Mucosa of rectum (tissue), 2 donors: ENCODE results near the gene CPA5.

ENCODE experiments used
- H3K27ac ChIP-seq, 2 donors: one replicate each; pipeline ENCODE4 v1.7.0; 2013; ENCODE audit warnings: inconsistent platforms in 2 of 2, low read depth in 2 of 2, low read length in 2 of 2
- H3K27me3 ChIP-seq, 2 donors: one replicate each; pipeline ENCODE4 v1.7.0; 2013; ENCODE audit warnings: low read length in 2 of 2; ENCODE audit not compliant: control insufficient read depth in 2 of 2, insufficient read depth in 2 of 2
- H3K36me3 ChIP-seq, 2 donors: one replicate each; pipeline ENCODE4 v1.7.0; 2013; ENCODE audit warnings: low read length in 2 of 2; ENCODE audit not compliant: control insufficient read depth in 2 of 2, insufficient read depth in 2 of 2
- H3K4me1 ChIP-seq, 2 donors: one replicate each; pipeline ENCODE4 v1.7.0; 2013; ENCODE audit warnings: low read length in 2 of 2, mild to moderate bottlenecking in 1 of 2; ENCODE audit not compliant: control insufficient read depth in 2 of 2, insufficient read depth in 2 of 2
- H3K4me3 ChIP-seq, 2 donors: one replicate each; pipeline ENCODE4 v1.7.0; 2013; ENCODE audit warnings: low read length in 2 of 2
- H3K9ac ChIP-seq, 2 donors: one replicate each; pipeline ENCODE4 v1.7.0; 2013; ENCODE audit warnings: low read length in 2 of 2, low read depth in 1 of 2, mild to moderate bottlenecking in 1 of 2
- H3K9me3 ChIP-seq, 2 donors: one replicate each; pipeline ENCODE4 v1.7.0; 2013; ENCODE audit warnings: low read length in 2 of 2; ENCODE audit not compliant: control insufficient read depth in 2 of 2
- donor health status: healthy.
- donor health status: Normal muscosa, but diverticular disease.

The CPA5 gene

DNA sequence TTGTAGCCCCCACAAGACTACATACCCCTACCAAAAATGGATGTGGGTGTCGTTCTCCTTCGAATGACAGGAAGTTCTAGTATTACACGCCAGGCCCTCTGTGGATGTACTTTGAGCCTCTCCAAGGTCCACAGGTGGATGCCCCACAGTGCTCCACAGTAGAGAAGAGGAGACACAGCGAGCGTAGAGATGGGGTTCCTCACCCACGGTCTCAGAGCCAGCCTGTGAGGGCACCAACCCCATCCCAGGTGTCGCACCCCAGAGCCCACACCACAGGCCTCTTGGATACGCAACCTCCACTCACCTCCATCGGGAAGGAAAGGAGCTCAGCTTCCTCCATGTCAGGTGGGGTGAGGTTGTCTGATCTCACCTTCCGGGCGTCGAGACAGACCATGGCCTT lies 2.3 kb downstream of the CPA5 start:
- H3K27ac ChIP-seq, result no peak overlapping the region
- H3K36me3 ChIP-seq, result no peaks in the 10 kb centered on the region
- H3K4me1 ChIP-seq, result peaks cover 0 to 6% of the 10 kb centered on the region in 2 donors
- H3K4me3 ChIP-seq, result no peak overlapping the region
- no peaks in the 10 kb centered on the region for H3K27me3 ChIP-seq
- no peaks in the 10 kb centered on the region for H3K9me3 ChIP-seq
- H3K9ac ChIP-seq, result no peak overlapping the region

DNA sequence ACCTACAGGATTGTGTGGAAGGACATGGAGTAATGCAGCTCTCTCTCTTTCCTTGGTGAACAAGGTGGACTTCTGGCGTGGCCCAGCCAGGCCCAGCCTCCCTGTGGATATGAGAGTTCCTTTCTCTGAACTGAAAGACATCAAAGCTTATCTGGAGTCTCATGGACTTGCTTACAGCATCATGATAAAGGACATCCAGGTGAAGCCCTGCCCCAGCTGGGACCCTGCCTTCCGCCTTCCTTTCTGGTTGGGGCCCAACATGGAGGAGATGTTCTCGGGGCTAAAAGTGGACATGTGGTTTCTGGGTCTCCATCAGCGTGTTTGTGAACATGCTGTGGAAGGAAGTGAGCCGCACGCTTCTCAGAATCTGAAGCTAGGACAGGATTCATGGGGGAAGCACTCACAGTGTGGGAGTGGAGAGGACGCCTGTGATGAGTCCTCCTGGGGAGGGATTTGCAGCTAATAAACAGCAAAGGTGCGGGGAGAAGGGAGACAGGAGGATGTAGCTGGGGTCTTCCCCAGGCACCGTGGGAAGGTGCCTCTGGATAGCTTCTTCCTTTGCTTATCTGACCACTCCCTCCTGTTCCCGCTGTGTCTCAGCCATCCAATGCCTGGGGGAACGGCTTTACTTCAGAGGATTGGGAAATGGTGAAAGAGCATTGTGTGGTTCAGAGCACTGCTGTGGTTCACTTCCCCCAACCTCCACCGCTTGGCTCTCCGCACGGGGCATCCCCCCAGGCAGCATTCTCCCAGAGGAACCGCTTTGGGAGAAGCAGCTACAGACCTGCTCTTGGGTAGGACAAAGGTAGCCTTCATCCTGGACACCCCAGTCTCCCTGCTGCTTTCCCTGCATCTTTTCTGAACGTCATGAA lies 5.5 kb downstream of the CPA5 start:
- H3K4me3 ChIP-seq, result no peak overlapping the region
- H3K27ac ChIP-seq, result no peak overlapping the region

DNA sequence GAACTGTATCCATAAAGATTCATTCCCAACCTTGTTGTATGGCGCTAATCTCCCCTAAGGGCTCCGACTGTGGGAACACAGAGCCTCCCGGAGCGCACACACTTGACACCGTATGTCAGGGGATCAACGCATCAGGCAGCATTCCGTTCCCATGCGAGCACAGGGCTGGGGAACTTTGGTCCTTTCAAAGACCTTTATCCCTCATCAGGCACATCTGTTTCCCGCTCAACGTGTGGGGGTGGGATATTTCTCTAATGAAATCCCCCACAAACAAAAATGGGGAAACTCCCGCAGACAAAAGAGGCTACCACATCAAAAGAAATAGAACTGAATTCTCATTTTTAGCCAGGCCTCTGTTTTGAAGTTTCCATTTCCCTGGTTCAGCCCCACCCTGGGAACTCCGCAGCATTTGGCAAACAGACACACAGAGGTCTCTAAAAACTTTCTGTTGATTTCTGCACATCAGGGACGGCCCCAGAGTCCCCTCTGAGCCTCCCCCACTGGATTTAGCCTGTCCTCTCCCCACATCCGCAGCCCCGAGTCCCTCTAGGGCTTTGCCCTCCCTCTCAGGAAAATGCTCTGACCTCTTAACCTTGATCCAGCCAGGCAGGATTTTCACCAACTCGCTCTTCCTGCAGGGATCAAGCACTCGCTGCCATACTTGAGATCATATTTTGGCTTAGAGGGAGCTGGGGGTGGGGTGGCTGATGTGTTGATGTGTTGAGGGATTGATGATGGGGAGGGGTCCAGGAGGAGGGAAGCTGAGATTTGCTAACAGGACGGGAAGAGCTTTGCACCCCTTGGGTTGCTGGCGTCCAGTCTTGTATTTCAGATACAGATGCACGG lies 6.6 kb downstream of the CPA5 start:
- Histone ChIP-seq H3K27me3 (no peaks in the 10 kb centered on the region), H3K9me3 (no peaks in the 10 kb centered on the region), H3K36me3 (no peaks in the 10 kb centered on the region), H3K4me3 (no peak overlapping the region), H3K9ac (no peak overlapping the region), H3K27ac (peak overlapping the region in 1 of 2 donors; percentile 38), H3K4me1 (peaks cover 2 to 9% of the 10 kb centered on the region in 2 donors)

More for the DNA sequence above, 5.5 kb downstream of the CPA5 start:
- Histone ChIP-seq H3K4me1 (peaks cover 0 to 9% of the 10 kb centered on the region in 2 donors), H3K9me3 (no peaks in the 10 kb centered on the region), H3K9ac (no peak overlapping the region), H3K36me3 (no peaks in the 10 kb centered on the region), H3K27me3 (no peaks in the 10 kb centered on the region)

DNA sequence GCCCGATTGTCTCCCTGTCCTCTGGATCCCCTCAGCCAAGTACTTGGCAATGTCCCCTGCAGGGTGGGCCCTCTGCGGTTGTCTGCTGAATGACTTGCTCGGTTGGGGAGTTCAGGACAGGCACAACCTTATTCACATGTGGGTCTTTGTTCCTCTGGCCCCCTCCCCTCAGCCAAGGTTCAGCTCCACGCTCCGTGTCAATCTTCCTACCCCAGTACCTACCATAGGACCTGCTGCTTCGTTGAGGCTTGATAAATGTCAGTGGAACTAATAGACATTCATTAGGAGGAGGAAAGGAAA lies 7.1 kb downstream of the CPA5 start:
- Histone ChIP-seq H3K36me3 (no peaks in the 10 kb centered on the region), H3K27me3 (no peaks in the 10 kb centered on the region), H3K9me3 (no peaks in the 10 kb centered on the region), H3K4me3 (no peak overlapping the region), H3K4me1 (peaks cover 2 to 13% of the 10 kb centered on the region in 2 donors), H3K27ac (peak overlapping the region; percentile 11 to 38), H3K9ac (no peak overlapping the region)

DNA sequence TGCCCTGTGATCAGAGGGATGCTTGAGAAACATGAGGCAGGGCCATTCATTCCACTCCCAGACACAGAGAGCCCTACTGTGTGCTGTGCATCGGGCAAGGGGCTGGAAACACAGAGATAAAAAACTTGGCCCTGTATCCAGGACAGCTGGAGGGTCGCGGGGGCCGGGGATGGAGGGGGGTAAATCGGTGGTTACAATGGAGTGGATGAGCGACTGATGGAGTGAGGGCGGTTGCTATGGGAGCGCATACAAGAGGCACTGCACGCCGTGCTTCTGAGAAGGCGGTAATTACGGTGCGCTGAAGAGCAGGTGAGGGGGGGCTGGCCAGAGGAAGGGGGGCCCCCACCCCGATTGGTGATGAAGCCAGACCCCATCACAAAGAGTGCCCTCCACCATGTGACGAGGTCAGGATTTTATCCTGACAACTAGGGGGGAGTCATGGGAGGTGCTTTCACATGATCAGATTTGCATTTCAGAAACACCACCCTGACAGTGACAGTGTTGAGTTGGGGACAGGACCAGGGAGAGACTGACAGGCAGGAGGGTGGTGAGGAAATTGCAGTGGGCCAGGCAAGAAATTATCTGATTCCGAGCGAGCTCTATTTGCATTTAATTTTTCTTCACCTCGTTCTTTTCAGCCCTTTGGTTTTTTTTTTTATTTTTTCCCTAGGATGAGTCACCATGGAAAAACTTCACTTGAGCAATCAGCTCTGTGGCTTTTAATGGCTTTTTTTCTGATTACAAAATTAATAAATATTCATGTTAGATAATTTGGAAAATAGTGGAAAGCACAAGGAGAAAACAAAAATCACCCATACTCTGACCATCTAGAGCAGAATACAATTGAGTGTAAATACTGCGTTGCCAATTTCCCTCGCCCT lies 7.8 kb downstream of the CPA5 start:
- Histone ChIP-seq H3K36me3 (no peaks in the 10 kb centered on the region), H3K4me3 (no peak overlapping the region), H3K27me3 (no peaks in the 10 kb centered on the region), H3K4me1 (peaks cover 2 to 13% of the 10 kb centered on the region in 2 donors), H3K9ac (no peak overlapping the region), H3K9me3 (no peaks in the 10 kb centered on the region), H3K27ac (peak overlapping the region; percentile 28 to 34)

DNA sequence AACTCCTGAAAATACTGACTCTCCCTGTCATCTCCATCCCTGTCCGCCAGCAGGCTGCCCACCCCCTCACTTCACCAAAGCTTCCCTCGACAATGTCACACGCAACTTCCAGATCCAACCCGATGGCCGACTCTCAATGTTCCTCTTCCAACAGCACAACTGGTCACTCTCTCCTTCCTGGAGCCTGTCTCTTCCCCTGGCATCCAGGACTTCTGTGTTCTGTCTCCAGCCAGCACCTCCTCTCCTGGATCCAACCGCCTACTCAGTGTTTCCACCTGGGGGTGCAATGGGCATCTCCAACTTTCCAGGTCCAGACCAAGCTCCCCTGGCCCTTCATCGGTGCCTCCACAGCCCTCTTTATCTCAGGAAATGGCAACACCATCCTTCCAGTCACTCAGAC lies 8.6 kb downstream of the CPA5 start:
- no peaks in the 10 kb centered on the region for H3K27me3 ChIP-seq
- H3K9ac ChIP-seq, result no peak overlapping the region
- no peak overlapping the region for H3K4me3 ChIP-seq
- no peaks in the 10 kb centered on the region for H3K9me3 ChIP-seq
- H3K4me1 ChIP-seq, result peaks cover 2 to 13% of the 10 kb centered on the region in 2 donors
- no peaks in the 10 kb centered on the region for H3K36me3 ChIP-seq
- H3K27ac ChIP-seq, result peak overlapping the region; percentile 13 to 25

DNA sequence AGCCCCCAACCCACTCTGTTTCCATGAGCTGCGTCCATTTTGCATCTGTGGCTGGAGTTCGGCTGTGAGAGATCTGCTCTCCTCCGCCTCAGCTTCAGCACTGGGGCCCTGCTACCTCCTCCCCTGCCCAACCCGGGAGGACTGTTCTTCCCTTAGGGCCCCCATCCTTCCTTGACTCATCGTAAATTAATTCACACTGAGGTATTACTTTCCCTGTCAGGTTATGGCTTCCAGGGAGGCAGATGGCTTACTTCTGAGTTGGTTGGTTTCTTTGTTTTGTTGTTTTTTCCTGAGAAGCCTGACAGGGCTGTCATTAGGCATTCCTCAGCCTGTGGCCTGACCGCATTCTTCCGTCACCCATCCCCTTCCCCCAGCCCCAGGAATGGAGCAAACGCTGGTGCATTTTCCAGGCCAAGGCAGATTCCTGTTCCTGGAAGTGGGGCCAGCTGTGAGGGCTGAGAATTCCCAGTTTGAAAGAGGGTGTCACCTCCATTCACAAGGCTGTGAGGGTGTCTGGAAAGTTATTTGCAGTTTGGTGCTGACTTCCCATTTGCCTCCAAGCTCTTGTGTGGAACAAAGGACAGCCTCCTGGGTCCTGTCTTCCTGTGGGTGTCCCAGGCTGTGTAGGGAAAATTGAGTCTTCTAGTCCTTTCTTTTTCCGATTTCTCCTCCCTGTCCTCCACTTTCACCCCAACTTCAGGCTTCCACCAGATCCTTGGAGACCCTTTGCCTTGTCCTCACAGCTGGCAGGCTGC lies 11.7 kb downstream of the CPA5 start:
- no peak overlapping the region for H3K9ac ChIP-seq
- peaks cover 0 to 4% of the 10 kb centered on the region in 2 donors for H3K9me3 ChIP-seq
- H3K27me3 ChIP-seq, result no peaks in the 10 kb centered on the region
- peaks cover 2 to 13% of the 10 kb centered on the region in 2 donors for H3K4me1 ChIP-seq
- peak overlapping the region; percentile 59 to 74 for H3K27ac ChIP-seq
- no peaks in the 10 kb centered on the region for H3K36me3 ChIP-seq
- H3K4me3 ChIP-seq, result no peak overlapping the region

DNA sequence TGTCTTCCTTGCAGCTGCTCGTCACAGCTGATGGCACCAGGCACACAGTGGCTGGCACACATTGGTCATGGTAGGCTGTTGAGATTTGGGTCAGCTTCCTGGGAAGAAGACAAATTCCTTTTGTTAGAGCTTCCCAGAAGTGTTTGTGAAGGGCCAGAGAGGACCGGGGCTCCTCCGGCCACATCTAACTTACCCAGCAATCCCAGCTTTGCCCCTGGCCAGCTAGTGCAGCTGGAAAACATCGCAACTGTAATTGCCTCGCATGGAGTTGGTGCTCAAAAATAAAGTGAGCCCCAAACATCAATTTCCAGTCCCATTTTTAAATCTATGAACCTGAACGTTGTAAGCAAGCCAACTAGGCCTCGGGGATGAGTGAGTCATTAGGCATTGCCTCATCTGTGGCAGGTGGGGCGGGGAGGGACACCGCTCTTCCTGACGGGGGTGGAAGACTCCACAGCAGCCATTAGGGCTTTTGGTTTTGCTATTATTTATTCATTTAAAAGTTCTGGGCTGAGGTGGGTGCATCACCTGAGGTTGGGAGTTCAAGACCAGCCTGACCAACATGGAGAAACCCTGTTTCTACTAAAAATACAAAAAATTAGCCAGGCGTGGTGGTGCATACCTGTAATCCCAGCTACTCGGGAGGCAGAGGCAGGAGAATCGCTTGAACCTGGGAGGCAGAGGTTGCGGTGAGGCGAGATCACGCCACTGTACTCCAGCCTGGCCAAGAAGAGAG lies 12.4 kb downstream of the CPA5 start:
- Histone ChIP-seq H3K36me3 (no peaks in the 10 kb centered on the region), H3K4me1 (peaks cover 2 to 7% of the 10 kb centered on the region in 2 donors), H3K9ac (no peak overlapping the region), H3K4me3 (no peak overlapping the region), H3K9me3 (peaks cover 0 to 4% of the 10 kb centered on the region in 2 donors), H3K27me3 (no peaks in the 10 kb centered on the region), H3K27ac (peak overlapping the region; percentile 59 to 74)

DNA sequence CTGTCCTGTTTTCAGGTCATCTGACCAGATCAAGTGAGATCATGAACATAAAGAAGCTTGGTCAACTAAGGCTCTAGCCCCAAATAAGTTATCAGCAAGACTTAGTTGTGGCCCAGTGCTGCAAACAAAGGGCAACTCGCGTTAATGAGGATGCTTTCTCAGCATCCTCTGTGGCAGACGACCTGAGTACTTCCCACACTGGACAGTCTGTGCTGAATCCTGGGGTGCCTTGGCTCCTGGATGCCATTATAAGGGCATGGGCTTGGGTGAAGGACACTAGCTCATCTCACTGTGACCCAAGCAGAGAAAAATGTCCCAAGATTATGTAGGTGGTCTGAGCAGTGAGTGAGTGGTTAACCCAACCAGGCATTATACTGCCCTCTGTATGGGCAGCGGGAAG lies 13.9 kb downstream of the CPA5 start:
- Histone ChIP-seq H3K9me3 (peaks cover 0 to 4% of the 10 kb centered on the region in 2 donors), H3K27ac (no peak overlapping the region), H3K27me3 (no peaks in the 10 kb centered on the region), H3K36me3 (no peaks in the 10 kb centered on the region), H3K4me3 (no peak overlapping the region), H3K9ac (no peak overlapping the region), H3K4me1 (peaks cover 2 to 3% of the 10 kb centered on the region in 2 donors)
